ENCODE results near the gene MDH2. TPM values are rescaled to one million over a fixed set of nuclear protein-coding genes. Genes with fewer than 3 reads are reported as not detected.

MDH2 gene
- total RNA-seq, 1 donor from 2014 or later: 109 TPM

GRCh38 chr7:76065016-76065612 is 17.2 kb downstream of the MDH2 start:
- Mint-ChIP-seq H3K27ac (ENCODE audit: unreplicated experiment) (no peak overlapping the region), H3K4me1 (ENCODE audit: unreplicated experiment) (no peaks in the 10 kb centered on the region), H3K36me3 (ENCODE audit: low read depth, unreplicated experiment) (peaks cover 32% of the 10 kb centered on the region), H3K27me3 (ENCODE audit: unreplicated experiment) (peaks cover 15% of the 10 kb centered on the region), H3K4me3 (ENCODE audit: unreplicated experiment) (peak overlapping the region; percentile 60), H3K9me3 (ENCODE audit: unreplicated experiment) (peaks cover 4% of the 10 kb centered on the region)
- no peak for DNase-seq (ENCODE audit: low spot score)
- TF ChIP-seq CTCF (IDR thresholded peaks at IDR 0.05; ENCODE audit: unreplicated experiment): no peak

GRCh38 chr7:76066716-76067503 is 19.0 kb downstream of the MDH2 start:
- H3K4me1 Mint-ChIP-seq (ENCODE audit: unreplicated experiment): no peaks in the 10 kb centered on the region
- peaks cover 11% of the 10 kb centered on the region for H3K27me3 Mint-ChIP-seq (ENCODE audit: unreplicated experiment)
- H3K27ac Mint-ChIP-seq (ENCODE audit: unreplicated experiment): no peak overlapping the region
- DNase-seq (ENCODE audit: low spot score): no peak
- H3K9me3 Mint-ChIP-seq (ENCODE audit: unreplicated experiment): peaks cover 4% of the 10 kb centered on the region
- no peak for TF ChIP-seq CTCF (IDR thresholded peaks at IDR 0.05; ENCODE audit: unreplicated experiment)
- no peak overlapping the region for H3K4me3 Mint-ChIP-seq (ENCODE audit: unreplicated experiment)
- H3K36me3 Mint-ChIP-seq (ENCODE audit: low read depth, unreplicated experiment): peaks cover 29% of the 10 kb centered on the region

- H3K4me3 Mint-ChIP-seq (ENCODE audit: unreplicated experiment): no peak overlapping the region
- peaks cover 4% of the 10 kb centered on the region for H3K9me3 Mint-ChIP-seq (ENCODE audit: unreplicated experiment)
- H3K36me3 Mint-ChIP-seq (ENCODE audit: low read depth, unreplicated experiment): peaks cover 17% of the 10 kb centered on the region
- H3K4me1 Mint-ChIP-seq (ENCODE audit: unreplicated experiment): no peaks in the 10 kb centered on the region
- no peak overlapping the region for H3K27ac Mint-ChIP-seq (ENCODE audit: unreplicated experiment)
- H3K27me3 Mint-ChIP-seq (ENCODE audit: unreplicated experiment): peaks cover 7% of the 10 kb centered on the region
- no peak for DNase-seq (ENCODE audit: low spot score)
- no peak for TF ChIP-seq CTCF (IDR thresholded peaks at IDR 0.05; ENCODE audit: unreplicated experiment)
These were observed 21.3 kb downstream of the MDH2 start for GRCh38 chr7:76069238-76069638.

- Mint-ChIP-seq H3K4me3 (ENCODE audit: unreplicated experiment) (no peak overlapping the region), H3K27ac (ENCODE audit: unreplicated experiment) (no peak overlapping the region), H3K36me3 (ENCODE audit: low read depth, unreplicated experiment) (peaks cover 4% of the 10 kb centered on the region), H3K9me3 (ENCODE audit: unreplicated experiment) (peaks cover 4% of the 10 kb centered on the region), H3K27me3 (ENCODE audit: unreplicated experiment) (peaks cover 5% of the 10 kb centered on the region), H3K4me1 (ENCODE audit: unreplicated experiment) (no peaks in the 10 kb centered on the region)
- no peak for TF ChIP-seq CTCF (IDR thresholded peaks at IDR 0.05; ENCODE audit: unreplicated experiment)
- DNase-seq (ENCODE audit: low spot score): no peak
These were observed 23.7 kb downstream of the MDH2 start for GRCh38 chr7:76071316-76072242.
